Posterior cingulate gyrus (tissue), 11 donors: ENCODE results near the gene CDKN1C.

Experiments
- DNase-seq, 10 donors: peaks; one replicate each; pipeline versions ENCODE4 v3.0.0 to v3.0.0-alpha.2; 2020 to 2021; ENCODE audit warnings: mixed read lengths in 3 of 10
- intact Hi-C: fragments of 100-400 bp; cut with DNase I; formaldehyde crosslinking; loops from one replicate; pipeline ENCODE4 v1.15.1; 2023

The CDKN1C gene

DNA sequence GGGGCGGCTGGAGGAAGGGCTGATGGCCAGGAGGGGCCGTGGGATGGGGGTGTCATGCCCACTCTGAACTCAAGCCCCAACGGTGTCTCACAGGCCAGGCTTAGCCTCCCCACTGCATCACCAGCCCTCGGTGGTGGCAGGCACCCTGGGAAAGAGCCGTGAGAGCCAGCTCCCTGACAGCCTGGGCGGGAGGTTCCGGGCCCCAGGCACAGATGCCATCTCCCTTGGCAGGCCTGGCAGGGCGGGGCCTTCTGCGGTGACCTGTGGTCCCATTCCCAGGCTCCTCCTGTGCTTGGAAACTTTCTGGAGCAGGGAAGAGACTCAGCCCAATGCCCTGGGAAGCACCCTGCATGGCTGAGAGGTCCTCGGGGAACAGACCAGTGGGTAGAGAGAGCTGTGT lies 38.8 kb upstream of the CDKN1C start:
- DNase-seq, result peak in 1 of 10 donors; percentile 50
- intact Hi-C loops, result no loop called here

DNA sequence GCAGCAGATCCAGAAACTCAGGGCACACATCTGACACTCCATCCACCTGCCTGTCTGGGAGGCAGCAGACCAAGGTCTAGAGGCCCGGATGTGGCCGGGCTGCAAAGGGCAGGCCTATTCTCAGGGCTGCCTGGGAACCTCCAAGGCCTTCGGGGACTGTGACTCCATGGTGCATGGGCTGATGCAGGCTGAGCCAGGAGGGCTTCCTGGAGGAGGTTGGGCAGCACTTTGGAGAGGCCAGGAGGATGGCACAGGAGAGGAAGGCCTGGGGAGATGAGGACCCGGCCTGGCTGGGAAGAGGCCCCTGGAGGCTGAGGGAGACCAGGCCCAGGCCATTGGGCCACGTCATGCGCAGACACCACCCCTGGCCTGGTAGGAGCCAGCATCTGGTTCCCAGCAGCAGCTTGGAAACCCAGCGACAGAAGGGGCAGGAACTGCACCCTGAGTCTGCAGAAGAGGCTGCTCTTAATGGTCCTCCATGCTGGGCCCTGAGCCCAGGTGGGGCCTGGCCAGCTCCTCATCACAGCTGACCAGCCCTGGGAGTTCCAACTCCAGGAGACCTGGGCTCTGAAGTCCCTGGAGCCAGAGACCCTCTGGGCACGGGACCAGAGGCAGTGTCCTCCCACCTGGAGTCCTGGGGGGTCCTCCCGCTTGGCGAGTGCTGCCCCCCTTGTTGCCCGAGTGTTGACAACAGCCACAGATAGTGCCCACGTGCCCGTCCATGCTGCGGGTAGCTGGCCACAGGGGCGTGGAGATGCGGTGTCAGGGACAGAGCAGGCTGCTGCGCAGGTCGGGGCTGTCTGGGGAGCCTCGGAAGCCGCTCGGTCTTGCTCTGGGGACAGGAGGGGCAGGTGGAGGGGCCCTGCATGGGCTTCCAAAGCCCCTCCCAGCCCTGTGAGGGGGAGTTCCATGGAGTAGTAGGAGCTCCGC lies 38.1 kb upstream of the CDKN1C start:
- DNase-seq, result peak in 1 of 10 donors; percentile 74
- intact Hi-C loops, result no loop called here

DNA sequence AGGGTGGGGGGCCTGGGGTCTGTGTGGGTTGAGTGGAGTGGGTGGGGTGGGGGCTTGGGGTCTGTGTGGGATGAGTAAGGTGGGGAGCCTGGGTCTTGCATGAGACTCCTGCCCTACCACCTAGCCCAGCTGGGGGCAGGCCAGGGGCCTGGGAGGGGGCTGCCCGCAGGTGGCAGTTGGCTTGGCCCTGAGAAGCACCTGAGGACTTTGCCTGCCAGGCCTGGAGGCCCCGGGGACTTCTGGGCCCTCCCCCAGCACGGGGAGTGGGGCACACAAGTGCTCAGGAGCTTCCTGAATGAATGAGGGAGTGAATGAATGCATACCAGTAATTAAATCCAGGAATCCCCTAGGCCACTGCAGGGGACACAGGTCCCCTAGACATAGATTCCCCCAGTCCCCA lies 37.1 kb upstream of the CDKN1C start:
- intact Hi-C loops, result no loop called here
- peak in 1 of 10 donors; percentile 68 for DNase-seq

DNA sequence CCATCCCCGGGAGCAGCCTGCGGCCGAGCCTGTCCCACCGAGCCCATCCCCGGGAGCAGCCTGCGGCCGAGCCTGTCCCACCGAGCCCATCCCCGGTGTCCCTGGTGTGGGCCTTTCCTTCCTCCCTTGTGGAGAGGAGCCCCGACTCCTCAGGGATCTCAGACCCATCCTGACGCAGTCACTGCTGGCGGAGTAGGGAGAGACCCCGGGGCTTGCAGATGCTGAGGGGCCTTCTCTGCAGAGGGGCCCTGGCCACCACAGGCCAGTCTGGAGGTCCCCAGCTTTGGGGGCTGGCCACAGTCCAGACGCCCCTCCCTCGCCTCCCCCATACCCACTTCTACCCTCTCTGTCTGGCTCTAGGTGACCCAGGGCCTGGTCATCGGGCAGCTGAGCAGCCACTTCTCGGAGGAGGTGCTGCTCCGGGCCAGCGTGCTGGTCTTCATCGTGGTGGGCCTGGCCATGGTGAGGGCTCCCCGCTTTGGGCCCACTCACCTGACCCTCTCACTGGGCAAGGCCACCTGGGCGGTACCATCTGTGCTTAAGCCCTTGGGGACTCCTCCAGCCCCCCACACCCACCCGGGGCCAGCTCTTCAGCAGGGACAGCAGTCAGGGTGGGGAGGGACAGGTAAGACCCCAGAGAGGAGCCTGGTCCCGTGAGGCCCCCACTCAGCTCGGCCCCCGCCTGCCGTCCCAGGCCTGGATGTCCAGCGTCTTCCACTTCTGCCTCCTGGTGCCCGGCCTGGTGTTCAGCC lies 36.3 kb upstream of the CDKN1C start:
- intact Hi-C loops, result no loop called here
- no peak for DNase-seq

DNA sequence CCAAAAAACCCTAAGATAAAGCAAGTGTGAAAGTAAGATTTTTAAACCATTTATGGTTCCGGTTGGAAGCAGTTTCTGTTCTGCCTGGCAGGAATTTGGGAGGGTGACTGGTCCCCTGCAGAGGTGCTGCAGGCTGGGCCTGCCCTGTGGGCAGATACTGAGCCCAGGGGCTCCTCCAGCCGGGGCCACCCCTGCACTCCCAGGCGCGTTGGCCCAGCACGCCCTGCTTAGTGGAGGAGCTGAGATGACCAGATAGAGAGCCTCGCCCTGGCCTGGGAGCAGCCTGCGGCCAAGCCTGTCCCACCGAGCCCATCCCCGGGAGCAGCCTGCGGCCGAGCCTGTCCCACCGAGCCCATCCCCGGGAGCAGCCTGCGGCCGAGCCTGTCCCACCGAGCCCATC lies 35.7 kb upstream of the CDKN1C start:
- no peak for DNase-seq
- intact Hi-C loops, result no loop called here

DNA sequence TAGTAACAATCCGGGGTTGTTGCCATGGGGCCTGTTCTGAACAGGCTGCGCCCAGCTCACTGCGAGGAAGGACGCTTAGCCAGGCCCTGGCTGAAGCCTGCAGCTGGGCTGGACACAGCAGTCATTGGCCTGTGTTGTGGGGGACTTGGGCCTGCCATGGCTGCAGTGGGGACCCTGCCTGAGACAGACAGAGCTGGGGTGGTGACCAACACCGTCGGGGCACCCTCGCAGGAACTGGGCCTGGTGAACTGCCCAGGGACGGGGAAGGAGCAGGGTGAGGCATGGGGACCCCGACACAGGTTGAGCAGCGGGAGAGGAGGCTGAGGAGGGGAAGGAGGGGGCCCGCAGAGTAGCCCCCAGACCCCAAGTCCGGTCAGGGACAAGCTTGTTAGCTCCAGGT lies 34.8 kb upstream of the CDKN1C start:
- no peak for DNase-seq
- intact Hi-C loops, result no loop called here

DNA sequence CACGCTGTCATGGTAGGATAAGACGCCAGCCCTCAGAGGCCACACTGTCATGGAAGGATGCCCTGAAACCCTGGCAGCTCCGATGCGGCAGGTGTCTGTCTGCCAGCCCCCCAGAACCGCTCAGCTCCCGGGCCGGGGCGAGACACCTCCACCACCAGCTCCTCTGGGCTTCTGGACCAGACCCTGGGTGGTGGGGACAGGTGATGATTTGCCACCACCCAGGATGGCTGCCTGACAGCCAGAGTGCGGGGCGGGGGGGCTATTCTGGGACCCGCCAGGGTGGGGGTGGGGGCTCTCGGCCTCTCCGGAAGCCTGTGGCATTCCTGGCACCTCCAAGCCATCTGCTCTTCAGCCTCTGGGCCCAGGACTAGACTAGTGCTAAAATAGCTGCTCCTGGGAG lies 34.3 kb upstream of the CDKN1C start:
- intact Hi-C loops, result no loop called here
- no peak for DNase-seq

DNA sequence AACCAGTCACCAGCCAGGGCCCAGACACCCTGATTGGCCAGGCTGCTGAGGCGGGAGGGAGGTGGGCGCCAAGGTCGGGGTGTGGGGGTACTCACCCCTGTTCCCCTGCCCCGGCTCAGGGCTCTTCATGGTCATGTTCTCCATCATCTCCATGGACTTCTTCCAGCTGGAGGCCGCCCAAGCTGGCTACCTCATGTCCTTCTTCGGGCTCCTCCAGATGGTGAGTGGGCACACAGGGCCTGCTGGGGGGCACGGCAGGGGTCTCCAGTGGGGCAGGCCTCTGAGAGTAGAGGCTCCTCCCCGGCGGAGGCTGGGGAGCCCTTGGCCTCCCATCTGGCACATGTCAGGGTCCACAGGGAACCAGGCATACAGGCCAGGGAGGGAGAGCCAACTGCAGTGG lies 33.6 kb upstream of the CDKN1C start:
- no peak for DNase-seq
- intact Hi-C loops, result no loop called here

DNA sequence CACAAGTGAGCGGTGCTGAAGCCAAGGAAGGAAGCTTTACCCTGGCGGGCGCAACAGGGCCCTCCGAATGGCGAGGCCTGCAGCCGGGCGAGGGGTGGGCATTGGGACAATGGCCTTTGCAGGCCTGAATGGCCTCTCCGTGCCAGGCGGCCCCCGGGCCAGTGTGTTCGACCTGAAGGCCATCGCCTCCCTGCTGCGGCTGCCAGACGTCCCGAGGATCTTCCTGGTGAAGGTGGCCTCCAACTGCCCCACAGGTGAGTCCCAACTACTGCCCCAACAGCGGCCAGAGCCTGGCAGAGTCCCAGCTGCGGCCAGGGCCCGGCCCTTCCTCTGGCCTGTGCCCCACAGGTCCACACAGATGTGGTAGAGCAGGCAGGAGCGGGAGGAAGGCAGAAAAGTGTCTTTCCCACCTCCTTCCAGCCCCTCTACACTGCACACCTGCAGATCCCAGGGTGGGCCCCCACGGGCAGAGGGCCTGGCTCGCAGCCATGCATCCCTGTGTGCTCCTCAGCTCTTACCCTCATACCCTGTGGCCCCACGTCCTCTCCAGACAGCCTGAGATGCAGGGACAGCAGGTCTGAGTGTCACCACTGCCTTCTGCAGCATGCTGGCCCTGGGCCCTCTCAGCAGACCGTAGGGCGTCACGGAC lies 32.4 kb upstream of the CDKN1C start:
- intact Hi-C loops, result no loop called here
- no peak for DNase-seq

DNA sequence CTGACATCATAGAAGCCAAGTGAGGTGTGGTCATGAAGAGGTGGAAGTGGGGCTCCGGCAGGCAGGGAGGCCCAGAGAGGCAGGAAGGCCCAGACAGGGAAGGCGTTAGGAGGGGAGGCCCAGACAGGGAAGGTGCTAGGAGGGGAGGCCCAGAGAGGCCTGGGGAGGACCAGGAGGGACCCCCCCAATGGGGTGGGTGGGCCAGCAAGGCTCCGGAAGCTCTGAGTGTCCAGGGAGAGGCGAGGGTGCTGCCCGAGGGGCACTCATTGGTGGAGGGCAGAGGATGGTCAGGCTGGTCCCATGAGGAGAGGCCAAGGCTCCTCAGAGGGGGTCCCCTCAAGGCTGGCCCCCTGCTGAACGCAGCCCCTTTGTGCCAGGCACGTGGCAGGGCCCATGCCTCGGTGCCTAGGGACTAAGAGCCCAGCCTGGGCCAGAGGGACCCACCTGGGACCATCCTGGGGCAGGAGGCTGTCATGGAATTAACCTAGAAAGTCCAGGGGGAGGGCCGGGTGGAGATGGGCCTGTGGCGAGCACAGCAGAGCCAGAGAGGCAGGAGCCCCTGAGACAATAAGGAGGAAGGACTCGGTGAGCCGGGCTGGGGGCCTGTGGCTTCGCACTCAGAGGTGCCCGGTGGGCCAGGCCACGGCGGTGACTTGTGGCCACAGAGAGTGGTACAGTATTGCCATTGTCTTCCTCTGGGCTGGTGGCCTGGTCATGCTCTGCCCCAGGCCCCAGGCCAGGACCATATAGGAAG lies 31.5 kb upstream of the CDKN1C start:
- no peak for DNase-seq
- intact Hi-C loops, result no loop called here

DNA sequence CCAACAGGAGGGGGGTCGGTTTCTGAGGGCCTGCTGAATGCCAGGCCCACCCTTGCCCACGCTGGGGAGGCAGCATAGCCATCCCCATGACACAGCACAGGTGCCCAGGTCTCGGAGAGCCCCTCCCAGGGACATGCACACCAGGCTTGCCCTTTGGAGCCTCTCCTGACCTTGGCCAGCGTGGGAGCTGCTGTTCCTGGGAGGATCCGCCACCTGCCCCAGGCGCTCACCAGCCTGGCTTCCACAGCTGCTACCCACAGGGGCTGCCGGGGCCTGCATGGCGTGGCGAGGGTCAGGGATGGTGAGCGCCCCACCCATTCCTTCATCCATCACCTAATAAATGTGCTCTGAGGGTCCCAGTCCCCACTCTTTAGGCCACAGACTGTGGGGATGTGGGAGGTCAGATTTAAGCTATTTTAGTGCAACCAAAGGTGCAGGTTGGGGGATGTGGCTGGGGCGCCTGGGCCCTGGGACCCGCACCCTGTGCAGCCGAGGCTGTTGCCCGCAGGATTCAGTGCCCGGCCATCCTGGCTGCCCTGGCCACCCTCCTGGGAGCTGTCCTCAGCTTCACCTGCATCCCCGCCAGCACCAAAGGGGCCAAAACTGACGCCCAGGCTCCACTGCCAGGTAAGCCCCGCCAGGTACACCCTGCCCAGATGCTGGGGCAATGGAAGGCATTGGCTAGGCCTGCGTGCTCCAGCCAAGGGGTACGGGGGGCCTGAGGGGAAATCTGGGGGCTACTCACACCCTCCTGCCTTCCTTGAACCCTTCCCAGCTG lies 30.7 kb upstream of the CDKN1C start:
- intact Hi-C loops, result no loop called here
- DNase-seq, result no peak

DNA sequence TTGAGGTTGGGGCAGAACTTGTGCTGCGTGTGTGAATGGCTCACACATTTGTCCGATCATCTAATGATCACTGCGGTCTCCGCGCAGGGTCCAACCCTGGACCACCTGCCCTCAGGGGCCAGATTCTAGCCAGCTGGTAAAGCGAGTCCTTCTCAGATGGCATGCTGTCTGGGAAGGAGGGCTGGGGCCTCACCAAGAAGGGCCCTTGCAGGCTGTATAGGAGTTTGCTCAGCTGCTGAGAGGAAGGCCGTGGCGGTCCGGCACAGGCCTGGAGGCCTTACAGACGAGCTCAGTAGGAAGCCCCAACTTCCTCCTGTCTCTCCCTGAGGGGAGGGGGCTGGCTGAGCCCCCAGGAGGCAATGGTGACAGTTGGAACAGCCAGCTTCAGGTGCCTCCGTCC lies 29.9 kb upstream of the CDKN1C start:
- intact Hi-C loops, result no loop called here
- no peak for DNase-seq

DNA sequence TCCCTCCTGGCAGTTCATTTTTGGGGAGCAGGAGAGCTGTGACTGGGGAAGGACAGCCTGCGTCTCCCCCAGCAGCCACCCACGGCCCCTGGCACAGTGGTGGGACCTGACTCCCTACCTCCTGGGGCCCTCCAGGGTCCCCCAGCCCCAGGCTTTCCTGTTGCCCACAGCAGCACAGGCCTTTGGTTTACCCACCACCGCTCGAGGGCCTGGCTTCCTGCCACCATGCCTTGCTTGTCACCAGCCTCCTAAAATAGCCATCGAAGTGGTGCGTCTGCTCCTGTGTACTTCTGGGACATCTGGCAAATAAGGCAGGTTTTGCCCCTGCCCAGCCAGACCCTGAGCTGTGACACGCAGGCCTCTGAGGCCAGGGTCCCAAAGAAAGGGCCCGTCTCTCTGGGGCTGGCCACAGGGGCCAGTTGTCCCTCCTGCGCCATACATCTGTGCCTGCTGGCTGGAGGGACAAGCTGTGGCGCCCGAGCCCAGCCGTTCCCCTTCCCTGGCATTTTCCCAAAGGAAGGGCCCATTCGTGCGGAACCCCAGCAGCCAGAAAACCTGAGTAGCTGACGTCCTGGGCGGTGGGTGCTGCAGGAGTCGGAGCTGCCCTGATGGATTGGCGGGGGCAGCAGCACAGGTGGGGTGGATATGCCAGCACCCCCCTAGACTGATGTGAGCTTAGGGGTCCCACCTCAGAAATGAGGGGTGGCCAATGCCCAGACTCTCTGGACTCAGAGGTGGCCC lies 29.1 kb upstream of the CDKN1C start:
- peak in 7 of 10 donors; percentile 35 to 92 (median 75) for DNase-seq
- intact Hi-C loops, result no loop called here

DNA sequence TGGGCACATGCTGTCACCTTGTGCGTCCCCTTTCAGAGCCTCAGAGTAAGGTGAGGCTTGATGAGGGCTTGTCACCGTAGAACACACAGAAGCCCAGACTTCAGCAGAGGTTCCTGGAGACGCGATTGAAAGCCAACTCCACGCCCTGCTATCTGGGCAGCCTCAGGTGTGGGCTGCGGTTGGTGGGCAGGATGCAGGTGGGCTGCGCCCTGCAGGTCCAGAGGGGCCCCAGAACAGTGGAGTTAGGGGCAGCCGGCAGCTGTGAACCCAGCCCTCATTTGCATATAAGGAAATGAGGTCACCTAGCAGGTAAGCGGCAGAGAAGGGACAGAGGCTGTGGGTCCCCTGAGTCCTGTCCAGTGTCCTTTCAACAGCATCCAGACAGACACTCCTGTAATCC lies 28.2 kb upstream of the CDKN1C start:
- intact Hi-C loops, result no loop called here
- DNase-seq, result no peak

DNA sequence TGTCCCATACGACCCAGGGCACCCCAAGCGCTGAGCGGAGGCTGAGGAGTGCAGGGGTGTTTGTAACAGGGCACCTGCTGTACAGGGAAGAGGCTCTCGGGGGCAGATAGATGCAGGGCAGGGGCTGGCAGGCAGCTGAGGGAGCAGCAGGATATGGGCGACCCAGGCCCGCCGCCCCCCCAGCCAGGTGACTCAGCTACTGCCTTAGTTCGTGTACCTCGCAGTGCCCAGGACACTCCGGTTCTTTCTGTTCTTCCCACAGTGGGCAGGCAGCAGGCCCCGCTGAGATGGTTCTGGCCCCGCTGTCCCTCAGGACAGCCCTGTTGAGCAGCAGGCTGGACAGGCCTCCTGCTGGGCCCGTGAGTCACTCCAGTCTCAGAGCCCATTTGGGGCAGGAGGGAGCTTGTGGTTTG lies 27.4 kb upstream of the CDKN1C start:
- no peak for DNase-seq
- intact Hi-C loops, result no loop called here

DNA sequence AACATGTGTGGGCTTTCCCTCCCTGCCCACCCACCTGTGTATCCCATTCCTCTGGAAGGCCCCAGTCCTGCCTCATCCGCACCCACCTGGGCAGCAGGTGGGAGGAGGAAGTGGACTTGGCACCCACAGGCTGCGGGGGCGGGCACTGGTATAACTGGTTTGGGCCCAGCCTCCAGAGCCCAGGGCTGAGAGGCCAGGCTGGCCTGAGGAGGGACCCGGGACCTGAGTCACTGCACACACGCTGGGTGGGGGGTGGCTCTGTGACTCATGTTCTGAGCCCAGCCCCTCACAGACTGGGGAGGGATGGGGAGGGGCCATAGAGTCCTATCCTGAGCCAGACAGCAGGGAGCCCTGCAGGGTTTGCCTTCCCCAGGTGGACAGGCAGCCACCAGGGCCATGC lies 26.9 kb upstream of the CDKN1C start:
- intact Hi-C loops, result no loop called here
- DNase-seq, result no peak

DNA sequence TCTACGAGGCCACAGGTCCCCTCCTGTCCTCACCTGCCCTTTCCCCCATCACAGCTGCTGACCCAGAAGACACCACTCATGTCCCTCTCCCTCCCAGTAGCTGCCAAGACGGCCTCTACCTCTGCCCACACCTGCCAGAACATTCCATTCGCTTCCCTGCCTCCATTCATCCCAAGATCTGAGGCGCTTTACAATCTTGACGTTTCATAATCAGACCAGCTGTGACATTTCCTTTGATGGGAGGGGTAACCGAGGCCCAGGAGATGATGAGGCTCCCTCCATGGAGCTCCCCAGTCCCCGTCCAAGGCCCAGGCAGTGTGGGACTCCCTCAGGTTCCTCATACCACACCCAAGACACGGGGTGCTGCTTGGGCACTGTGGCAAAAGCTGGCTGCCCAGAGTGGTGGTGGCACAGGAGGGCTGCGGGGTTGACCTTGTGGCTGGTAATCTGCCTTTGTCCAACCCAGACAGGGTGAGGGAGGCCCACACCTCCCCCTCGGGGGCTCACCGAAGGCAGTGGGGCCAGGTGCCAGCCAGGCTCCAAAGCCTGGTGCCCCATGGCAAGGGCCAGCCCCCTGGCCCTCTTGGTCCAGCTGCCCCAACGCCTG lies 26.3 kb upstream of the CDKN1C start:
- intact Hi-C loops, result no loop called here
- no peak for DNase-seq

DNA sequence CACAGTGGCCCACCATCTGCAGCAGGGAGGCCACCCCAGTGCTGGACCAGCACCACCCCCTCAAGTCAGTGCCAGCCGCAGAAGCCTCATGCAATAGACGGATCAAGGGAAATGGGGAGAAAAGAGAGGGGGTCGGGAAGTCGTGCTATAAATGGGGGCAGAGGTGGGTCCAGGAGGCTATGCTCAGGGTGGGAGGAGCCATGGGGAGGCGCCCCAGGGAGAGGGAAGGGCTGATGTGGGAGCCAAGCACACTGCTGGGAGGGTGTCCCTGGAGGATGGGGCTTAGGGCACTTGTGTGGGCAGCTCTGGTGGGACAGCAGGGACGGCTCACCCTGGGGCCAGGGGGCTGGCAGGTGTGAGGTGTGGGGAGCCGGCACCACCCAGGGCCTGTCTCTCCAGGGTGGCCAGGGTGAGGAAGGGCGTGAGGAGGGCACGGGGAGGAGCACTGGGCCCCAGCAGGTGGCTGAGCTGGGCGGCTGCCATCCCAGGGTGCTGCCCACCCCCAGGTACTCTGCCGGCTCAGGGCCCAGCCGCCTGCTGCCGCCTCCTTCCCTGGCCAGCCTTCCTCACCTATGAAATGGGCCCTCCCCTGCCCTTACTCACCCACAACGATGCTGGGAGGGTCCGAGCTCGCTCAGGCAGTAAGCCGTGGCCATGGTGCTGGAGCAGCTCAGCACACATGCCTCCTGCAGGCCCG lies 25.7 kb upstream of the CDKN1C start:
- no peak for DNase-seq
- intact Hi-C loops, result no loop called here
